A549 (cell line): Measurements from ENCODE around the gene GNA15.

Source experiments
- BHLHE40 ChIP-seq: IDR thresholded peaks from 2 replicates; pipeline ENCODE4 v1.6.1; 2012; ENCODE audit warnings: low read depth, low read length, inconsistent platforms
- CBX2 ChIP-seq: fragments of 200-600 bp; sonication (generic); IDR thresholded peaks from 2 replicates; pipeline ENCODE4 v1.6.1; 2016; ENCODE audit warnings: low read depth, mild to moderate bottlenecking, borderline replicate concordance
- CEBPB ChIP-seq, 2 experiments: fragments of >200 bp in 1 of 2; sonication (Bioruptor Twin) in 1 of 2; formaldehyde crosslinking in 1 of 2; IDR thresholded peaks; 2 replicates each; pipeline ENCODE4 v1.6.1; 2012 to 2016
- E2F6 ChIP-seq: IDR thresholded peaks from 2 replicates; pipeline ENCODE4 v1.6.1; 2012; ENCODE audit warnings: low read depth, borderline replicate concordance
- FOXS1 ChIP-seq: fragments of 250-450 bp; sonication (Bioruptor Pico); IDR thresholded peaks from 2 replicates; pipeline ENCODE4 v1.5.0; 2020; ENCODE audit warnings: mild to moderate bottlenecking, moderate library complexity
- HDAC2 ChIP-seq: fragments of 200-600 bp; sonication (generic); IDR thresholded peaks from 2 replicates; pipeline ENCODE4 v1.6.1; 2016
- PHF8 ChIP-seq: fragments of 200-600 bp; sonication (generic); IDR thresholded peaks from 2 replicates; pipeline ENCODE4 v1.6.1; 2016; ENCODE audit warnings: low read depth, mild to moderate bottlenecking, antibody characterized with exemption, moderate library complexity, borderline replicate concordance
- POLR2A ChIP-seq: IDR thresholded peaks from 2 replicates; pipeline ENCODE4 v1.6.1; 2012; ENCODE audit warnings: mild to moderate bottlenecking, low read length
- REST ChIP-seq: fragments of 200-600 bp; sonication (generic); IDR thresholded peaks from 2 replicates; pipeline ENCODE4 v1.6.1; 2016; ENCODE audit warnings: antibody characterized with exemption, mild to moderate bottlenecking, moderate library complexity
- ZC3H11A ChIP-seq: fragments of 450-650 bp; IDR thresholded peaks from 2 replicates; pipeline ENCODE4 v1.6.1; 2014; ENCODE audit warnings: antibody characterized with exemption, mild to moderate bottlenecking
- ZFP36 ChIP-seq: fragments of 450-650 bp; IDR thresholded peaks from 2 replicates; pipeline ENCODE4 v1.6.1; 2014; ENCODE audit warnings: borderline replicate concordance; ENCODE audit not compliant: partially characterized antibody
- ZSCAN20 ChIP-seq: fragments of 250-450 bp; sonication (Bioruptor Pico); IDR thresholded peaks from 2 replicates; pipeline ENCODE4 v1.8.0; 2022; ENCODE audit warnings: mild to moderate bottlenecking, moderate library complexity
- TF ChIP-seq, protein P1 (sequence below): fragments of >200 bp; sonication (Bioruptor Twin); formaldehyde crosslinking; IDR thresholded peaks from 3 replicates; pipeline ENCODE4 v1.5.1; 2016

DNA sequence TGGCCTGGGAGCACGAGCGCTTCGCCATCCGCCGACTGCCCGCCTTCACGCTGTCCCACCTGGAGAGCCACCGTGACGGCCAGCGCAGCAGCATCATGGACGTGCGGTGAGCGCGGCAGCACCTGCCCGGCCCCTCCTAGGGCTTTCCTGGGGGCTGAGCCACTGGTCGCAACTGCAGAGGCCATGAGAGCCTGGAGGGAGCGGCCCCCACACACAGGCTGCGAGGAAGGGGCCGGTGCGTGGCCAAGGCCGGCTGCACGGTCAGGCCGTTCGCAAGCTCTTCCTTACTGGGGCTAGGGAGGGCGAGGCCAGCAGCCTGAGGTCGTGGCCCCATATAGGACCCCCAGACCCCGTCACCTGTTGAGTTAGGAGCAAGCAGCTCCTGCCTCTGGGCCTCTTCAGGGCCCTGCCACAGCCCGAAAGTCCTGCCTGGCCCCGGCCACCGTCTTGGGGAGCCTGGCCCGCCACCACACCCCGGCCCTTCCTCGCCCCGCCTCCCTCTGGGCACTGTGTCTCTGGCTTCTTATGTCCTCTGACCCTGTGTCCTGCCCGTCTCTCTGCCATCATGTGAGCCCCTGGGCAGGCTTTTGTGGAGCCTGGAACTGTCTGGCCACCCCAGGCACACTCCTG lies 68.9 kb downstream of the GNA15 start:
- TF ChIP-seq CBX2 (no peak), BHLHE40 (no peak), POLR2A (no peak), ZFP36 (no peak), HDAC2 (no peak), E2F6 (no peak), PHF8 (no peak), REST (no peak), ZSCAN20 (CRISPR knock-in tag) (no peak), ZC3H11A (no peak), CEBPB (IDR thresholded peaks at IDR 0.05) (no peak), FOXS1 (no peak)
- TF ChIP-seq, protein P1, sequence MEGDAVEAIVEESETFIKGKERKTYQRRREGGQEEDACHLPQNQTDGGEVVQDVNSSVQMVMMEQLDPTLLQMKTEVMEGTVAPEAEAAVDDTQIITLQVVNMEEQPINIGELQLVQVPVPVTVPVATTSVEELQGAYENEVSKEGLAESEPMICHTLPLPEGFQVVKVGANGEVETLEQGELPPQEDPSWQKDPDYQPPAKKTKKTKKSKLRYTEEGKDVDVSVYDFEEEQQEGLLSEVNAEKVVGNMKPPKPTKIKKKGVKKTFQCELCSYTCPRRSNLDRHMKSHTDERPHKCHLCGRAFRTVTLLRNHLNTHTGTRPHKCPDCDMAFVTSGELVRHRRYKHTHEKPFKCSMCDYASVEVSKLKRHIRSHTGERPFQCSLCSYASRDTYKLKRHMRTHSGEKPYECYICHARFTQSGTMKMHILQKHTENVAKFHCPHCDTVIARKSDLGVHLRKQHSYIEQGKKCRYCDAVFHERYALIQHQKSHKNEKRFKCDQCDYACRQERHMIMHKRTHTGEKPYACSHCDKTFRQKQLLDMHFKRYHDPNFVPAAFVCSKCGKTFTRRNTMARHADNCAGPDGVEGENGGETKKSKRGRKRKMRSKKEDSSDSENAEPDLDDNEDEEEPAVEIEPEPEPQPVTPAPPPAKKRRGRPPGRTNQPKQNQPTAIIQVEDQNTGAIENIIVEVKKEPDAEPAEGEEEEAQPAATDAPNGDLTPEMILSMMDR = no peak
